Sigmoid colon (tissue), 4 donors: ENCODE data around the gene NDUFA13.

Experiments
- CTCF ChIP-seq, 4 experiments: fragments of 450-650 bp in 3 of 4; fragments of 200-600 bp in 1 of 4; IDR thresholded peaks; one replicate each; pipeline ENCODE4 v1.5.1; 2016 to 2019; ENCODE audit warnings: antibody characterized with exemption in 4 of 4, mild to moderate bottlenecking in 3 of 4, moderate library complexity in 2 of 4
- EP300 ChIP-seq, 4 donors: sonication (generic); formaldehyde crosslinking; IDR thresholded peaks; one replicate each; pipeline ENCODE4 v1.6.1; 2017; ENCODE audit warnings: antibody characterized with exemption in 4 of 4
- POLR2A ChIP-seq, 2 donors: fragments of 450-650 bp; IDR thresholded peaks; one replicate each; pipeline ENCODE4 v1.6.1; 2016; ENCODE audit warnings: antibody characterized with exemption in 2 of 2, mild to moderate bottlenecking in 2 of 2, moderate library complexity in 2 of 2
- POLR2AphosphoS5 ChIP-seq, 4 donors: sonication (generic); formaldehyde crosslinking; IDR thresholded peaks; one replicate each; pipeline ENCODE4 v1.6.1; 2017; ENCODE audit warnings: antibody characterized with exemption in 4 of 4

DNA sequence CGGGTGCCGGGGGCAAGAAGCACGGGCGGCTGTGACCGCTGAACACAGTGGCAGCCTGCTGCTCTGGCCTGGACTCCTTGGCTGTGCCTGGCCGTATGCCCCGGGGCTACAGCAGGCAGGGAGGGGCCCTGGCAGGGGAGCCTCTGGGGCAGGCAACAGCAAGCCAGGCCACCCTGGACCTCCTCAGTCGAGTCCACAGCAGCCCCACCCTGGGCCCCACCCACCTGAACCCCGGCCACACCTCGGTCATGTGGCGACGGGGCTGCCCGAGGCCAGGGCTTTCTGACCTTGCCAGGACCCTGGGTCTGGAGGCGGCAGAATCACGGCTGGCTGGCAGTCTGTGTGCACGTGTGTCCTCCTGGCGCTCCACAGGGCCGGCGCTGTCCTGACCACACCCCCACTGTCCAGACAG is 30.7 kb downstream of the NDUFA13 start:
- no peak for TF ChIP-seq EP300 (IDR thresholded peaks at IDR 0.05)
- TF ChIP-seq CTCF (IDR thresholded peaks at IDR 0.05) = no peak
- no peak for TF ChIP-seq POLR2AphosphoS5 (IDR thresholded peaks at IDR 0.05)
- no peak for TF ChIP-seq POLR2A (IDR thresholded peaks at IDR 0.05)
